Measurements from ENCODE around the gene RTN4R.
A peak's percentile ranks its signal among the peaks of the same experiment; 100 is the strongest.
"Not testable (repeated sequence)": the region's sequence is repeated elsewhere in the genome, so short reads cannot be mapped to it uniquely, and the experiment has no call there.

RTN4R gene

GRCh38 chr22:20268279-20269012 lies at the start of gene RTN4R:
Gene RTN4R, minus strand, starts transcription at chr22:20268318. Its CDS starts 226 bp downstream, at chr22:20268092.
- Histone ChIP-seq H3K27ac (ENCODE audit: low read depth, low read length) (no peak within 1 kb of the TSS), H3K4me1 (ENCODE audit: control insufficient read depth, insufficient read depth, low read length) (no peaks in the 10 kb centered on the region), H3K9ac (ENCODE audit: low read length) (no peak within 1 kb of the TSS)

GRCh38 chr22:20317402-20318042 lies 49.4 kb upstream of the RTN4R start:
- H3K36me3 ChIP-seq (ENCODE audit: control insufficient read depth, insufficient read depth, low read length); H3K4me1 ChIP-seq (ENCODE audit: control insufficient read depth, insufficient read depth, low read length); H3K27me3 ChIP-seq (ENCODE audit: control insufficient read depth, insufficient read depth, low read length); H3K9ac ChIP-seq (ENCODE audit: low read length); H3K4me3 ChIP-seq (ENCODE audit: low read length); H3K27ac ChIP-seq (ENCODE audit: low read depth, low read length): not testable (repeated sequence)

More at GRCh38 chr22:20268279-20269012, at the start of gene RTN4R:
- no peaks in the 10 kb centered on the region for H3K36me3 ChIP-seq (ENCODE audit: control insufficient read depth, insufficient read depth, low read length)
- H3K4me3 ChIP-seq (ENCODE audit: low read length): peak within 1 kb of the TSS; percentile 46
- H3K27me3 ChIP-seq (ENCODE audit: control insufficient read depth, insufficient read depth, low read length): peaks cover 3% of the 10 kb centered on the region

GRCh38 chr22:20316844-20317401 lies 48.8 kb upstream of the RTN4R start:
- no peak overlapping the region for H3K27ac ChIP-seq (ENCODE audit: low read depth, low read length)
- no peak overlapping the region for H3K4me3 ChIP-seq (ENCODE audit: low read length)
- no peaks in the 10 kb centered on the region for H3K27me3 ChIP-seq (ENCODE audit: control insufficient read depth, insufficient read depth, low read length)
- no peaks in the 10 kb centered on the region for H3K36me3 ChIP-seq (ENCODE audit: control insufficient read depth, insufficient read depth, low read length)
- no peak overlapping the region for H3K9ac ChIP-seq (ENCODE audit: low read length)
- H3K4me1 ChIP-seq (ENCODE audit: control insufficient read depth, insufficient read depth, low read length): peaks cover 10% of the 10 kb centered on the region

- H3K27ac ChIP-seq (ENCODE audit: low read depth, low read length): no peak overlapping the region
- H3K4me1 ChIP-seq (ENCODE audit: control insufficient read depth, insufficient read depth, low read length): peaks cover 10% of the 10 kb centered on the region
- no peaks in the 10 kb centered on the region for H3K36me3 ChIP-seq (ENCODE audit: control insufficient read depth, insufficient read depth, low read length)
- H3K27me3 ChIP-seq (ENCODE audit: control insufficient read depth, insufficient read depth, low read length): no peaks in the 10 kb centered on the region
- H3K9ac ChIP-seq (ENCODE audit: low read length): no peak overlapping the region
- H3K4me3 ChIP-seq (ENCODE audit: low read length): no peak overlapping the region
Observed at GRCh38 chr22:20316217-20316843, 48.2 kb upstream of the RTN4R start.

- Histone ChIP-seq H3K27ac (ENCODE audit: low read depth, low read length) (no peak overlapping the region), H3K27me3 (ENCODE audit: control insufficient read depth, insufficient read depth, low read length) (no peaks in the 10 kb centered on the region), H3K36me3 (ENCODE audit: control insufficient read depth, insufficient read depth, low read length) (no peaks in the 10 kb centered on the region), H3K4me1 (ENCODE audit: control insufficient read depth, insufficient read depth, low read length) (peaks cover 6% of the 10 kb centered on the region), H3K4me3 (ENCODE audit: low read length) (no peak overlapping the region), H3K9ac (ENCODE audit: low read length) (no peak overlapping the region)
Observed at GRCh38 chr22:20315337-20316216, 47.5 kb upstream of the RTN4R start.

- not testable (repeated sequence) for H3K4me1 ChIP-seq (ENCODE audit: control insufficient read depth, insufficient read depth, low read length); H3K27ac ChIP-seq (ENCODE audit: low read depth, low read length); H3K9ac ChIP-seq (ENCODE audit: low read length); H3K4me3 ChIP-seq (ENCODE audit: low read length); H3K36me3 ChIP-seq (ENCODE audit: control insufficient read depth, insufficient read depth, low read length); H3K27me3 ChIP-seq (ENCODE audit: control insufficient read depth, insufficient read depth, low read length)
Observed at GRCh38 chr22:20314741-20315336, 46.7 kb upstream of the RTN4R start.

GRCh38 chr22:20314206-20314605 lies 46.1 kb upstream of the RTN4R start:
- H3K27me3 ChIP-seq (ENCODE audit: control insufficient read depth, insufficient read depth, low read length); H3K27ac ChIP-seq (ENCODE audit: low read depth, low read length): not testable (repeated sequence)

GRCh38 chr22:20313306-20314077 lies 45.4 kb upstream of the RTN4R start:
- H3K9ac ChIP-seq (ENCODE audit: low read length); H3K27ac ChIP-seq (ENCODE audit: low read depth, low read length); H3K27me3 ChIP-seq (ENCODE audit: control insufficient read depth, insufficient read depth, low read length); H3K36me3 ChIP-seq (ENCODE audit: control insufficient read depth, insufficient read depth, low read length); H3K4me3 ChIP-seq (ENCODE audit: low read length); H3K4me1 ChIP-seq (ENCODE audit: control insufficient read depth, insufficient read depth, low read length): not testable (repeated sequence)

More at GRCh38 chr22:20314206-20314605, 46.1 kb upstream of the RTN4R start:
- not testable (repeated sequence) for H3K4me1 ChIP-seq (ENCODE audit: control insufficient read depth, insufficient read depth, low read length); H3K4me3 ChIP-seq (ENCODE audit: low read length); H3K36me3 ChIP-seq (ENCODE audit: control insufficient read depth, insufficient read depth, low read length); H3K9ac ChIP-seq (ENCODE audit: low read length)

- no peak overlapping the region for H3K9ac ChIP-seq (ENCODE audit: low read length)
- no peak overlapping the region for H3K27ac ChIP-seq (ENCODE audit: low read depth, low read length)
- H3K27me3 ChIP-seq (ENCODE audit: control insufficient read depth, insufficient read depth, low read length): no peaks in the 10 kb centered on the region
- no peaks in the 10 kb centered on the region for H3K36me3 ChIP-seq (ENCODE audit: control insufficient read depth, insufficient read depth, low read length)
- no peak overlapping the region for H3K4me3 ChIP-seq (ENCODE audit: low read length)
- no peaks in the 10 kb centered on the region for H3K4me1 ChIP-seq (ENCODE audit: control insufficient read depth, insufficient read depth, low read length)
Observed at GRCh38 chr22:20312396-20313191, 44.5 kb upstream of the RTN4R start.

GRCh38 chr22:20311249-20312062 lies 43.3 kb upstream of the RTN4R start:
- not testable (repeated sequence) for H3K27me3 ChIP-seq (ENCODE audit: control insufficient read depth, insufficient read depth, low read length); H3K27ac ChIP-seq (ENCODE audit: low read depth, low read length); H3K4me1 ChIP-seq (ENCODE audit: control insufficient read depth, insufficient read depth, low read length); H3K4me3 ChIP-seq (ENCODE audit: low read length); H3K9ac ChIP-seq (ENCODE audit: low read length); H3K36me3 ChIP-seq (ENCODE audit: control insufficient read depth, insufficient read depth, low read length)

Measured in rectal smooth muscle tissue (tissue), 1 donor.